Thyroid gland (tissue), 4 donors: ENCODE data around the gene MICU2.

Source experiments
- POLR2A ChIP-seq, 2 donors: fragments of 450-650 bp; IDR thresholded peaks; one replicate each; pipeline ENCODE4 v1.6.1; 2017; ENCODE audit warnings: antibody characterized with exemption in 2 of 2, mild to moderate bottlenecking in 2 of 2, moderate library complexity in 1 of 2
- TF ChIP-seq, protein P1 (sequence below), 6 experiments: fragments of 200-600 bp in 3 of 6; fragments of 450-650 bp in 3 of 6; sonication (generic) in 3 of 6; IDR thresholded peaks; one replicate each; pipeline ENCODE4 v1.5.1; 2016 to 2019; ENCODE audit warnings: antibody characterized with exemption in 6 of 6, mild to moderate bottlenecking in 2 of 6, inconsistent platforms in 1 of 6, moderate library complexity in 1 of 6

DNA sequence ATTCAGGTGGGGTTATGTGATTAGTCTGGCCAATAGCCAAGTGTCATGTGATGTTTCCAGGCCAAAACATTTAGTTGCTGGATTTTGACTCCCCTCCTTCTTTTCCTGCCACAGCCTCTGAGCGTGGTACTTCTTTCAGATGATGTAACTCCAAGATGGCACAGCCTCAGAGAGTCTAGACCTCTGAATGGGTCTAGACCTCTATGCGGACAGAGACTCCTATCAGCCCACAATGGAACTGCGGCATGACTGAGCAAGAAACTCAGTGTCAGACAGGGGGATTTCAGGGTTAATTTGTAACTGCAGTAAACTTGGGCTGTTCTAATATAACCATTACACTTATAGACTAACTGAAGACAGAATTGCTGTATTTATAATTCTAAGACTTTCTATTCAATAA is 102.3 kb downstream of the MICU2 start:
- TF ChIP-seq POLR2A (IDR thresholded peaks at IDR 0.05), result no peak
- TF ChIP-seq, protein P1, sequence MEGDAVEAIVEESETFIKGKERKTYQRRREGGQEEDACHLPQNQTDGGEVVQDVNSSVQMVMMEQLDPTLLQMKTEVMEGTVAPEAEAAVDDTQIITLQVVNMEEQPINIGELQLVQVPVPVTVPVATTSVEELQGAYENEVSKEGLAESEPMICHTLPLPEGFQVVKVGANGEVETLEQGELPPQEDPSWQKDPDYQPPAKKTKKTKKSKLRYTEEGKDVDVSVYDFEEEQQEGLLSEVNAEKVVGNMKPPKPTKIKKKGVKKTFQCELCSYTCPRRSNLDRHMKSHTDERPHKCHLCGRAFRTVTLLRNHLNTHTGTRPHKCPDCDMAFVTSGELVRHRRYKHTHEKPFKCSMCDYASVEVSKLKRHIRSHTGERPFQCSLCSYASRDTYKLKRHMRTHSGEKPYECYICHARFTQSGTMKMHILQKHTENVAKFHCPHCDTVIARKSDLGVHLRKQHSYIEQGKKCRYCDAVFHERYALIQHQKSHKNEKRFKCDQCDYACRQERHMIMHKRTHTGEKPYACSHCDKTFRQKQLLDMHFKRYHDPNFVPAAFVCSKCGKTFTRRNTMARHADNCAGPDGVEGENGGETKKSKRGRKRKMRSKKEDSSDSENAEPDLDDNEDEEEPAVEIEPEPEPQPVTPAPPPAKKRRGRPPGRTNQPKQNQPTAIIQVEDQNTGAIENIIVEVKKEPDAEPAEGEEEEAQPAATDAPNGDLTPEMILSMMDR (IDR thresholded peaks at IDR 0.05), result no peak
